Vagina (tissue), 2 donors: Measurements from ENCODE around the gene TDRD7. TPM values are rescaled to one million over a fixed set of nuclear protein-coding genes. Genes with fewer than 3 reads are reported as not detected.

Experiments used
- DNase-seq, 2 donors: peaks; one replicate each; pipeline ENCODE4 v3.0.0-alpha.2; 2017; ENCODE audit errors: extremely low spot score in 2 of 2
- H3K27ac ChIP-seq: fragments of 200-600 bp; sonication (generic); one replicate; pipeline ENCODE4 v1.5.1; 2019
- H3K27me3 ChIP-seq: fragments of 200-600 bp; sonication (generic); one replicate; pipeline ENCODE4 v1.5.1; 2019
- H3K36me3 ChIP-seq, 2 donors: fragments of 200-600 bp; sonication (generic); one replicate each; pipeline ENCODE4 v1.5.1; 2017 to 2019
- H3K4me1 ChIP-seq: fragments of 200-600 bp; sonication (generic); one replicate; pipeline ENCODE4 v1.5.1; 2019
- H3K4me3 ChIP-seq, 2 donors: fragments of 200-600 bp; sonication (generic); 1 replicate in 1 of 2; 2 replicates in 1 of 2; pipeline ENCODE4 v1.5.1; 2016 to 2019
- H3K9me3 ChIP-seq: fragments of 200-600 bp; sonication (generic); one replicate; pipeline ENCODE4 v1.5.1; 2019
- POLR2A ChIP-seq, 2 donors: fragments of 450-650 bp; IDR thresholded peaks; one replicate each; pipeline ENCODE4 v1.6.1; 2017; ENCODE audit warnings: antibody characterized with exemption in 2 of 2, mild to moderate bottlenecking in 2 of 2, moderate library complexity in 2 of 2
- POLR2AphosphoS5 ChIP-seq, 2 donors: sonication (generic); formaldehyde crosslinking; IDR thresholded peaks; one replicate each; pipeline ENCODE4 v1.9.0; 2017; ENCODE audit warnings: antibody characterized with exemption in 2 of 2, mild to moderate bottlenecking in 2 of 2, low read depth in 1 of 2; ENCODE audit not compliant: insufficient read depth in 1 of 2
- intact Hi-C: fragments of 100-400 bp; cut with DNase I; formaldehyde crosslinking; loops from one replicate; pipeline ENCODE4 v1.15.1; 2023
- total RNA-seq: library from RNA; depleted of rRNA; stranded (reverse); fragments of >200 nt; gene quantifications from one replicate; pipeline ENCODE4 v1.2.3, GENCODE V29; 2016
- TF ChIP-seq, protein P1 (sequence below), 3 experiments: fragments of 450-650 bp in 2 of 3; fragments of 200-600 bp in 1 of 3; sonication (generic) in 1 of 3; IDR thresholded peaks; one replicate each; pipeline ENCODE4 v1.5.1; 2017 to 2019; ENCODE audit warnings: antibody characterized with exemption in 3 of 3, mild to moderate bottlenecking in 2 of 3, moderate library complexity in 2 of 3

TDRD7 gene
- total RNA-seq, 1 donor from 2014 or later: 13.5 TPM

DNA sequence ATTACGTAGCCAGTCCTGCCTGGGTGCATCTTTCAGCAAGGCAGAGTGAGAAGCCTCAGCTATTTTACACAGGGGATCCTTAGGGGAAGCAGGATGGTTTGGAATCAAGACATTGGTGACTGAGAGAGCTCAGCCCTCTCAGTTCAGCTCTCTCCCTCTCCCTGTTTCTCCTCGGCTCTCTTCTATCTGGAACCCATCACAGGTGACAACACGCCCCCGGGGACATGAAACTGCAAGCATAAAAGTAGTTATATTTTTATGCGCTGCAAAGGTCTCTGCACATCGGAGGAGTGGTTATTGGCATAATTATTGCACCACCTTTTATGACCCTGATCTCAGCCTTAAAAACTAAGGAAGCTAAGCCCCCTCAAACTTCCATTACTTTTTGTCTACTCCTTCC, 103.8 kb downstream of the TDRD7 start:
- H3K27me3 ChIP-seq: no peaks in the 10 kb centered on the region
- intact Hi-C loops: no loop called here
- no peak overlapping the region for H3K4me3 ChIP-seq
- H3K9me3 ChIP-seq: no peaks in the 10 kb centered on the region
- H3K4me1 ChIP-seq: peaks cover 52% of the 10 kb centered on the region
- DNase-seq: no peak
- peak overlapping the region; percentile 87 for H3K27ac ChIP-seq
- TF ChIP-seq POLR2AphosphoS5 (IDR thresholded peaks at IDR 0.05; ENCODE audit: insufficient read depth in 1 of 2, low read depth in 1 of 2): no peak
- TF ChIP-seq POLR2A (IDR thresholded peaks at IDR 0.05): no peak
- TF ChIP-seq, protein P1, sequence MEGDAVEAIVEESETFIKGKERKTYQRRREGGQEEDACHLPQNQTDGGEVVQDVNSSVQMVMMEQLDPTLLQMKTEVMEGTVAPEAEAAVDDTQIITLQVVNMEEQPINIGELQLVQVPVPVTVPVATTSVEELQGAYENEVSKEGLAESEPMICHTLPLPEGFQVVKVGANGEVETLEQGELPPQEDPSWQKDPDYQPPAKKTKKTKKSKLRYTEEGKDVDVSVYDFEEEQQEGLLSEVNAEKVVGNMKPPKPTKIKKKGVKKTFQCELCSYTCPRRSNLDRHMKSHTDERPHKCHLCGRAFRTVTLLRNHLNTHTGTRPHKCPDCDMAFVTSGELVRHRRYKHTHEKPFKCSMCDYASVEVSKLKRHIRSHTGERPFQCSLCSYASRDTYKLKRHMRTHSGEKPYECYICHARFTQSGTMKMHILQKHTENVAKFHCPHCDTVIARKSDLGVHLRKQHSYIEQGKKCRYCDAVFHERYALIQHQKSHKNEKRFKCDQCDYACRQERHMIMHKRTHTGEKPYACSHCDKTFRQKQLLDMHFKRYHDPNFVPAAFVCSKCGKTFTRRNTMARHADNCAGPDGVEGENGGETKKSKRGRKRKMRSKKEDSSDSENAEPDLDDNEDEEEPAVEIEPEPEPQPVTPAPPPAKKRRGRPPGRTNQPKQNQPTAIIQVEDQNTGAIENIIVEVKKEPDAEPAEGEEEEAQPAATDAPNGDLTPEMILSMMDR (IDR thresholded peaks at IDR 0.05): no peak
- H3K36me3 ChIP-seq: no peaks in the 10 kb centered on the region

GRCh38 chr9:97516111-97516510, 104.2 kb downstream of the TDRD7 start:
- DNase-seq: no peak
- Histone ChIP-seq H3K36me3 (no peaks in the 10 kb centered on the region), H3K27ac (peak overlapping the region; percentile 87), H3K4me3 (no peak overlapping the region), H3K9me3 (no peaks in the 10 kb centered on the region), H3K4me1 (peaks cover 52% of the 10 kb centered on the region), H3K27me3 (no peaks in the 10 kb centered on the region)
- intact Hi-C loops: no loop called here
- TF ChIP-seq POLR2AphosphoS5 (IDR thresholded peaks at IDR 0.05; ENCODE audit: insufficient read depth in 1 of 2, low read depth in 1 of 2): no peak

- intact Hi-C loops: no loop called here
- Histone ChIP-seq H3K4me3 (no peak overlapping the region), H3K27me3 (no peaks in the 10 kb centered on the region), H3K36me3 (no peaks in the 10 kb centered on the region), H3K9me3 (no peaks in the 10 kb centered on the region), H3K27ac (peak overlapping the region; percentile 87), H3K4me1 (peaks cover 51% of the 10 kb centered on the region)
- TF ChIP-seq, protein P1 (IDR thresholded peaks at IDR 0.05): no peak
- TF ChIP-seq POLR2AphosphoS5 (IDR thresholded peaks at IDR 0.05; ENCODE audit: insufficient read depth in 1 of 2, low read depth in 1 of 2): no peak
- no peak for TF ChIP-seq POLR2A (IDR thresholded peaks at IDR 0.05)
- DNase-seq: no peak
Observed at GRCh38 chr9:97517331-97518089, 105.6 kb downstream of the TDRD7 start.

- Histone ChIP-seq H3K4me3 (no peak overlapping the region), H3K36me3 (no peaks in the 10 kb centered on the region), H3K27ac (peak overlapping the region; percentile 87), H3K27me3 (no peaks in the 10 kb centered on the region), H3K4me1 (peaks cover 58% of the 10 kb centered on the region), H3K9me3 (no peaks in the 10 kb centered on the region)
- no peak for DNase-seq
- TF ChIP-seq POLR2A (IDR thresholded peaks at IDR 0.05): no peak
- TF ChIP-seq, protein P1 (IDR thresholded peaks at IDR 0.05): no peak
- no peak for TF ChIP-seq POLR2AphosphoS5 (IDR thresholded peaks at IDR 0.05; ENCODE audit: insufficient read depth in 1 of 2, low read depth in 1 of 2)
- intact Hi-C loops: no loop called here
Observed at GRCh38 chr9:97518166-97518908, 106.4 kb downstream of the TDRD7 start.

- intact Hi-C loops: no loop called here
- Histone ChIP-seq H3K36me3 (no peaks in the 10 kb centered on the region), H3K27ac (peak overlapping the region; percentile 87), H3K9me3 (no peaks in the 10 kb centered on the region), H3K4me3 (peak overlapping the region in 1 of 2 donors; percentile 3), H3K4me1 (peaks cover 60% of the 10 kb centered on the region), H3K27me3 (no peaks in the 10 kb centered on the region)
- TF ChIP-seq POLR2AphosphoS5 (IDR thresholded peaks at IDR 0.05; ENCODE audit: insufficient read depth in 1 of 2, low read depth in 1 of 2): peak; percentile 15 to 92
- peak in 1 of 2 donors; percentile 20 for TF ChIP-seq POLR2A (IDR thresholded peaks at IDR 0.05)
- TF ChIP-seq, protein P1 (IDR thresholded peaks at IDR 0.05): no peak
- peak in 1 of 2 donors; percentile 93 for DNase-seq
Observed at GRCh38 chr9:97518909-97519307, 107.0 kb downstream of the TDRD7 start.
